ES-I3 (cell line): ENCODE measurements around the gene NTN1.

Experiments used
- H3K36me3 ChIP-seq: 2 replicates; pipeline ENCODE4 v1.6.1; 2013; ENCODE audit warnings: mild to moderate bottlenecking, low read length, control low read depth, moderate library complexity; ENCODE audit not compliant: insufficient read depth
- H3K4me1 ChIP-seq: 2 replicates; pipeline ENCODE4 v1.6.1; 2013; ENCODE audit warnings: mild to moderate bottlenecking, control low read depth, low read length; ENCODE audit not compliant: insufficient read depth
- H3K9ac ChIP-seq: 2 replicates; pipeline ENCODE4 v1.6.1; 2013; ENCODE audit warnings: low read depth, mild to moderate bottlenecking, low read length, moderate library complexity
- H3K9me3 ChIP-seq: 2 replicates; pipeline ENCODE4 v1.6.1; 2013; ENCODE audit warnings: mild to moderate bottlenecking, low read length, moderate library complexity; ENCODE audit not compliant: control insufficient read depth, insufficient read depth

Gene NTN1

GRCh38 chr17:9279893-9280292 is 258.6 kb downstream of the NTN1 start:
- Histone ChIP-seq H3K9ac (no peak overlapping the region), H3K9me3 (no peaks in the 10 kb centered on the region), H3K36me3 (no peaks in the 10 kb centered on the region), H3K4me1 (no peaks in the 10 kb centered on the region)

GRCh38 chr17:9283909-9284308 is 262.6 kb downstream of the NTN1 start:
- no peak overlapping the region for H3K9ac ChIP-seq
- H3K36me3 ChIP-seq: no peaks in the 10 kb centered on the region
- no peaks in the 10 kb centered on the region for H3K9me3 ChIP-seq
- H3K4me1 ChIP-seq: no peaks in the 10 kb centered on the region; the same call in 1 of the 2 replicates

- Histone ChIP-seq H3K36me3 (no peaks in the 10 kb centered on the region), H3K9ac (no peak overlapping the region), H3K9me3 (no peaks in the 10 kb centered on the region), H3K4me1 (no peaks in the 10 kb centered on the region; the same call in 1 of the 2 replicates)
Observed at GRCh38 chr17:9284884-9285283, 263.6 kb downstream of the NTN1 start.

- H3K4me1 ChIP-seq: no peaks in the 10 kb centered on the region; the same call in 1 of the 2 replicates
- H3K9ac ChIP-seq: no peak overlapping the region
- no peaks in the 10 kb centered on the region for H3K9me3 ChIP-seq
- H3K36me3 ChIP-seq: no peaks in the 10 kb centered on the region
Observed at GRCh38 chr17:9285602-9286427, 264.5 kb downstream of the NTN1 start.

GRCh38 chr17:9286434-9286833 is 265.1 kb downstream of the NTN1 start:
- Histone ChIP-seq H3K9me3 (no peaks in the 10 kb centered on the region), H3K36me3 (no peaks in the 10 kb centered on the region), H3K9ac (no peak overlapping the region), H3K4me1 (no peaks in the 10 kb centered on the region; the same call in 1 of the 2 replicates)

GRCh38 chr17:9287306-9287705 is 266.0 kb downstream of the NTN1 start:
- no peaks in the 10 kb centered on the region for H3K9me3 ChIP-seq
- H3K9ac ChIP-seq: no peak overlapping the region
- no peaks in the 10 kb centered on the region for H3K36me3 ChIP-seq
- no peaks in the 10 kb centered on the region; the same call in 1 of the 2 replicates for H3K4me1 ChIP-seq

- H3K9ac ChIP-seq: no peak overlapping the region
- H3K9me3 ChIP-seq: no peaks in the 10 kb centered on the region
- no peaks in the 10 kb centered on the region for H3K36me3 ChIP-seq
- no peaks in the 10 kb centered on the region; the same call in 1 of the 2 replicates for H3K4me1 ChIP-seq
Observed at GRCh38 chr17:9290226-9290613, 268.9 kb downstream of the NTN1 start.

GRCh38 chr17:9291912-9292560 is 270.7 kb downstream of the NTN1 start:
- Histone ChIP-seq H3K36me3 (no peaks in the 10 kb centered on the region), H3K9me3 (no peaks in the 10 kb centered on the region), H3K4me1 (no peaks in the 10 kb centered on the region), H3K9ac (no peak overlapping the region)

GRCh38 chr17:9292561-9292941 is 271.2 kb downstream of the NTN1 start:
- H3K36me3 ChIP-seq: no peaks in the 10 kb centered on the region
- no peaks in the 10 kb centered on the region for H3K4me1 ChIP-seq
- H3K9ac ChIP-seq: no peak overlapping the region
- H3K9me3 ChIP-seq: no peaks in the 10 kb centered on the region
